ENCODE data around the gene ADIPOQ. TPM values are rescaled to one million over a fixed set of nuclear protein-coding genes. Genes with fewer than 3 reads are reported as not detected.
"Not testable (repeated sequence)": the region's sequence is repeated elsewhere in the genome, so short reads cannot be mapped to it uniquely, and the experiment has no call there.

ADIPOQ gene
- total RNA-seq, 4 donors from 2014 or later = 0.17 to 0.84 (median 0.49) TPM

- no peak overlapping the region for H3K4me3 ChIP-seq
- TF ChIP-seq POLR2A (IDR thresholded peaks at IDR 0.05; ENCODE audit: low read depth) = no peak
- no peak for TF ChIP-seq EP300 (IDR thresholded peaks at IDR 0.05)
- no peak for TF ChIP-seq CTCF (IDR thresholded peaks at IDR 0.05)
- no peak for TF ChIP-seq POLR2AphosphoS5 (IDR thresholded peaks at IDR 0.05)
- H3K36me3 ChIP-seq = no peaks in the 10 kb centered on the region
- WGBS = 66% methylated on average over 4 of the region's 4 CpGs
- DNase-seq (ENCODE audit: extremely low spot score) = no peak
- H3K4me1 ChIP-seq = no peaks in the 10 kb centered on the region
- H3K27ac ChIP-seq (replicated peaks in 1 of 4) = no peak overlapping the region
- intact Hi-C loops (cut with DNase I) = no loop called here
- peaks cover 0 to 5% (median 0%) of the 10 kb centered on the region in 4 donors for H3K27me3 ChIP-seq
- no peaks in the 10 kb centered on the region for H3K9me3 ChIP-seq
Observed at GRCh38 chr3:186896875-186897274, 54.4 kb downstream of the ADIPOQ start.

- Histone ChIP-seq H3K9me3 (no peaks in the 10 kb centered on the region), H3K4me3 (no peak overlapping the region), H3K27ac (replicated peaks in 1 of 4) (no peak overlapping the region), H3K27me3 (peaks cover 0 to 5% (median 0%) of the 10 kb centered on the region in 4 donors), H3K4me1 (no peaks in the 10 kb centered on the region), H3K36me3 (no peaks in the 10 kb centered on the region)
- WGBS = 80% methylated on average over 1 of the region's 1 CpG
- DNase-seq (ENCODE audit: extremely low spot score) = no peak
- intact Hi-C loops (cut with DNase I) = no loop called here
- no peak for TF ChIP-seq EP300 (IDR thresholded peaks at IDR 0.05)
- no peak for TF ChIP-seq CTCF (IDR thresholded peaks at IDR 0.05)
- TF ChIP-seq POLR2A (IDR thresholded peaks at IDR 0.05; ENCODE audit: low read depth) = no peak
- TF ChIP-seq POLR2AphosphoS5 (IDR thresholded peaks at IDR 0.05) = no peak
Observed at GRCh38 chr3:186901135-186901734, 58.7 kb downstream of the ADIPOQ start.

- 86% methylated on average over 3 of the region's 3 CpGs for WGBS
- DNase-seq (ENCODE audit: extremely low spot score) = no peak
Observed at GRCh38 chr3:186902154-186902553, 59.6 kb downstream of the ADIPOQ start.

GRCh38 chr3:186902713-186903112, 60.2 kb downstream of the ADIPOQ start:
- intact Hi-C loops (cut with DNase I) = no loop called here
- Histone ChIP-seq H3K27ac (replicated peaks in 1 of 4) (no peak overlapping the region), H3K4me3 (no peak overlapping the region), H3K27me3 (peaks cover 0 to 3% (median 0%) of the 10 kb centered on the region in 4 donors), H3K4me1 (no peaks in the 10 kb centered on the region), H3K36me3 (no peaks in the 10 kb centered on the region), H3K9me3 (no peaks in the 10 kb centered on the region)
- TF ChIP-seq EP300 (IDR thresholded peaks at IDR 0.05) (no peak), POLR2A (IDR thresholded peaks at IDR 0.05; ENCODE audit: low read depth) (no peak), POLR2AphosphoS5 (IDR thresholded peaks at IDR 0.05) (no peak), CTCF (IDR thresholded peaks at IDR 0.05) (no peak)
- DNase-seq (ENCODE audit: extremely low spot score) = no peak
- WGBS = 78% methylated on average over 2 of the region's 2 CpGs

More at GRCh38 chr3:186902154-186902553, 59.6 kb downstream of the ADIPOQ start:
- TF ChIP-seq CTCF (IDR thresholded peaks at IDR 0.05) (no peak), POLR2AphosphoS5 (IDR thresholded peaks at IDR 0.05) (no peak), EP300 (IDR thresholded peaks at IDR 0.05) (no peak)
- Histone ChIP-seq H3K27ac (replicated peaks in 1 of 4) (no peak overlapping the region), H3K27me3 (peaks cover 0 to 5% (median 0%) of the 10 kb centered on the region in 4 donors), H3K9me3 (no peaks in the 10 kb centered on the region), H3K4me1 (no peaks in the 10 kb centered on the region), H3K36me3 (no peaks in the 10 kb centered on the region), H3K4me3 (no peak overlapping the region)
- intact Hi-C loops (cut with DNase I) = no loop called here

- H3K4me3 ChIP-seq; H3K36me3 ChIP-seq; DNase-seq (ENCODE audit: extremely low spot score); H3K27me3 ChIP-seq; H3K27ac ChIP-seq (replicated peaks in 1 of 4); intact Hi-C loops (cut with DNase I); H3K9me3 ChIP-seq; H3K4me1 ChIP-seq: not testable (repeated sequence)
- 87% methylated on average over 2 of the region's 2 CpGs for WGBS
Observed at GRCh38 chr3:186903676-186904075, 61.2 kb downstream of the ADIPOQ start.

- intact Hi-C loops (cut with DNase I); H3K4me3 ChIP-seq; H3K9me3 ChIP-seq; H3K27ac ChIP-seq (replicated peaks in 1 of 4); H3K4me1 ChIP-seq; DNase-seq (ENCODE audit: extremely low spot score); H3K36me3 ChIP-seq; H3K27me3 ChIP-seq: not testable (repeated sequence)
- 95% methylated on average over 3 of the region's 3 CpGs for WGBS
Observed at GRCh38 chr3:186907075-186907474, 64.6 kb downstream of the ADIPOQ start.

All from esophagus muscularis mucosa (tissue), 4 donors.